KOPT-K1 (cell line): Measurements from ENCODE around the gene SLC25A17.
A peak's percentile ranks its signal among the peaks of the same experiment; 100 is the strongest.

ENCODE experiments used
- H3K27ac ChIP-seq: fragments of 200-600 bp; sonication (generic); 2 replicates; pipeline ENCODE4 v1.5.1; 2016; ENCODE audit warnings: antibody characterized with exemption, mild to moderate bottlenecking, low read depth, low read length; ENCODE audit not compliant: poor library complexity, severe bottlenecking
- H3K36me3 ChIP-seq: fragments of 200-600 bp; sonication (generic); 2 replicates; pipeline ENCODE4 v1.5.1; 2017; ENCODE audit warnings: antibody characterized with exemption, mild to moderate bottlenecking, low read length, moderate library complexity; ENCODE audit not compliant: insufficient read depth
- H3K9me3 ChIP-seq: fragments of 200-600 bp; sonication (generic); 2 replicates; pipeline ENCODE4 v1.5.1; 2017; ENCODE audit warnings: antibody characterized with exemption, low read length, mild to moderate bottlenecking; ENCODE audit not compliant: insufficient read depth, poor library complexity, severe bottlenecking

The SLC25A17 gene

DNA sequence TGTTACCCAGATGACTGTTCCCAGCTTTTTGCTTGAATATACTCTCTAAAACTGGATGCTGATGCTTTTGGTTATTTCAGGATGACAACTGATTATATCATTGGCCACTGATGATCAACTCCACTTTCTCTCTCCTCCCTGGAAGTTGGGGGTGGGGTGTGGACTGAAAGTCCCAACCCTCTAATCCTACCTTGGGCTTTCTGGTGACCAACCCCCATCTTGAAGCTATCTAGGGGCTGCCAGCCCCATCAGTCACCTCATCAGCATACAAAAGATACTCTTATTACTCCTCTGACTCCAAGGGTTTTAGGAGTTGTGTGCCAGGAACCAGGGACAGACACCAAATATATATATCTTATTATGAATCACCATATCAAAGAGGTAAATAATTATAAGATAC is 69.3 kb downstream of the SLC25A17 start:
- H3K9me3 ChIP-seq: peaks cover 16% of the 10 kb centered on the region

DNA sequence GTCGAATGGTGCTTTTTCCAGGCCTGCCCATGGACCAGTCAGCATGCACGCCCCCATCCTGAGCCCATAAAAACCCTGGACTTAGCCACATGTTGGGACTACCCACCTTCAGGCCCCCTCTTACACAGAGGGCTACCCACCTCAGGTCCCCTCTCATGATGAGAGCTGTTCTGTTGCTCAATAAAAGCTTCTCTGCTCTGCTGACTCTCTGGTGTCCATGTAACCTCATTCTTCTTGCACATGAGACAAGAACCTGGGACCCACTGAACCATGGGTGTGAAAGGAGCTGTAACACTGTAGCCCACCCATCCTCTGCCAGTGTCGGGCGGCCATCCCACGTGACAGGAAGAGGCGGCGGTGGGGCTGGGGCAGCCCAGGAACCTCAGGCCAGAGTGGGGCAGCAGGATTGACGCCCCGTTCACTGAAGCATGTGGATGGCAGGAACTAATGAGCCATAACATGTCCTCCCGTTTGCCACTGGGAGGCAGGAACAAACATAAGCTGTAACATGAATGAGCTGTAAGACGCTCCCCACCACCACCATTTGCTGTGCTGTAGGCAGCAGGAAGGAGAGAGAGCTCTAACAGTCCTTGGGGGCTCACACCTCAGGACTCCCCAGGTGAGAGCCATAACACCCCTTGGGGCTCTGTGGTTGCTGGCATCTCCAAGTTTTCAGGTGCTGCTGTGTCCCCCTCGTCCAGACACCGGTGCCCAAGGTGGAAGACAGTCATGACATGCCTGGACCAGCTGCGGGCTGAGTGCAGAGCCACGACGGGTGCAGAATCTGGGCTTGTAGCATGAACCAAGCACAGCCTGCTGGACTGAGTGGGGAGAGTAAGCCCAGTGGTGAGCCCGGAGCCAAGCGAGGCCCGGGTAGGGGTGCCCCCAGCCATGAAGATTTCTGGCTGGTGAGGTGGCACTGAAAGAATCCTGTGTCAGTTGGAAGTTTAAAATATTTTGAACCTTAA is 70.5 kb downstream of the SLC25A17 start:
- H3K36me3 ChIP-seq: no peaks in the 10 kb centered on the region

More for the DNA sequence above, 69.3 kb downstream of the SLC25A17 start:
- Histone ChIP-seq H3K27ac (no peak overlapping the region), H3K36me3 (no peaks in the 10 kb centered on the region)

DNA sequence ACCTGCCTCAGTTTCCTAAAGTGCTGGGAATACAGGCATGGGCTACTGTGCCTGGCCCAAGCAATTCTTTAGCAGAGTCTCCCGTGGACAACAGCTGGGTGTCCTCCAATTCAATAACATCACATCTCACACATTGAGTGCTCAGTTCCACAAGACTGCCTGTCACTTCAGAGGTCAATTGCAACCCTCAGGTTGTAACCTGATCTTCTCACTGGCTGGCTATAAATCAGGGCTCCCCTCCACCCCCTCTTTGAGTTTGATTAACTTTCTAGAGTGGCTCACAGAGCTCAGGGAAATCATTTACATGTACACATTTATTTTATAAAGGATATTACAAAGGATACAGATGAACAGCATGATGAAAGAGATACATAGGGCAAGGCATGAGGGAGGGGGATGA is 71.8 kb downstream of the SLC25A17 start:
- Histone ChIP-seq H3K27ac (no peak overlapping the region), H3K9me3 (peaks cover 16% of the 10 kb centered on the region), H3K36me3 (no peaks in the 10 kb centered on the region)

More for the DNA sequence above, 70.5 kb downstream of the SLC25A17 start:
- Histone ChIP-seq H3K9me3 (peaks cover 16% of the 10 kb centered on the region), H3K27ac (no peak overlapping the region)

DNA sequence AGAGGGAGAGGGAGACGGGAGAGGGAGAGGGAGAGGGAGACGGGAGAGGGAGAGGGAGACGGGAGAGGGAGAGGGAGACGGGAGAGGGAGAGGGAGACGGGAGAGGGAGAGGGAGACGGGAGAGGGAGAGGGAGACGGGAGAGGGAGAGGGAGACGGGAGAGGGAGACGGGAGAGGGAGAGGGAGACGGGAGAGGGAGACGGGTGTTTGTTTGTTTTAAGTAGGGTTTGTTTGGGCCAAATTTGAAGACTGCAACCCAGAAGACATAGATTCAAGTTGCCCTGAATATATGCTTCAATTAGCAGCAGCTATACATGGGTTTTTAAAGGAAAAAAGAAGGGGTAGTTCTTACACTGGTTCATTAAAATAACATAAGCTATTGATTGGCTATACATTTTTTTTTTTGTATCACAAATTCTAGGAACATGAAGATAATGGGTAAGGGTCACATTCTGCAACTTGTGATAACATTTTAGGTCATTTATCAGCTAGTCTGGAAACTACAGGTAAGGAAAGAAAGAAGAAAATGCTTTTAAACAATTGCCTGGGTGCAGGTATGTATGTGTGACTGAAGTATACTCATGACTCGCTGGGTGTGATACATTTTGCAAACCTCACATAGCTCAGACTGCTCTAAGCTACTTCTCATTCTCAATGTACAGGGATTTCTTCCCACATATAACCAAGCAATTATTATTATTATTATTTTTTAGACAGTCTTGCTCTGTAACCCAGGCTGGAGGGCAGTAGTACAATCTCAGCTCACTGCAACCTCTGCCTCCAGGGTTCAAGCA is 72.5 kb downstream of the SLC25A17 start:
- Histone ChIP-seq H3K27ac (no peak overlapping the region), H3K36me3 (no peaks in the 10 kb centered on the region), H3K9me3 (peaks cover 16% of the 10 kb centered on the region)

DNA sequence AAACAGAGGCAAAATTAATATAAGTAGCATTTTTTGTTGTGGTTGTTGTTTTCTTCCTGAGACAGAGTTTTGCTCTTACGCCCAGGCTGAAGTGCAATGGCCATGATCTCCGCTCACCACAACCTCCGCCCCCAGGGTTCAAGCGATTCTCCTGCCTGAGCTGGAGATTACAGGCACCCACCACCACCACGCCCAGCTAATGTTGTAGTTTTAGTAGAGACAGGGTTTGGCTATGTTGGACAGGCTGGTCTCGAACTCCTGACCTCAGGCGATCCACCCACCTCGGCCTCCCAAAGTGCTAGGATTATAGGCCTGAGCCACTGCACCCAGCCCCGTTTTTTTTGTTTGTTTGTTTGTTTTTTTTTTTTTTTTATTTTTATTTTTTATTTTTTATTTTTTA is 75.4 kb downstream of the SLC25A17 start:
- Histone ChIP-seq H3K36me3 (no peaks in the 10 kb centered on the region), H3K27ac (no peak overlapping the region), H3K9me3 (peaks cover 12% of the 10 kb centered on the region)

DNA sequence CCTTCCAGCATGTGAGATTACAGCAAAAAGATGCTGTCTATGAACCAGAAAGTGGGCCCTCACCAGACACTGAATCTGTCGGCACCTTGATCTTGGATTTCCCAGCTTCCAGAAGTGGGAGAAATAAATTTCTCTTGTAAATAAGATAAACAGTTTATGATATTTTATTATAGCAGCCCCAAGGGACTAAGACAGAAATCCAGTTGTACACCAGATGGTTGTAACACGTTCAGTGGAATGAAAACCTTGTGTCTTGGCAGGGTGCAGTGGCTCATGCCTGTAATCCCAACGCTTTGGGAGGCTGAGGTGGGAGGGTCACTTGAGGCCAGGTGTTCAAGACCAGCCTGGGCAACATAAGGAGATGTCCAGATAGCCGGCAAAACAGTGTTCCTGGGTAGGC is 78.0 kb downstream of the SLC25A17 start:
- no peaks in the 10 kb centered on the region for H3K9me3 ChIP-seq
- H3K27ac ChIP-seq: no peak overlapping the region
- H3K36me3 ChIP-seq: no peaks in the 10 kb centered on the region

DNA sequence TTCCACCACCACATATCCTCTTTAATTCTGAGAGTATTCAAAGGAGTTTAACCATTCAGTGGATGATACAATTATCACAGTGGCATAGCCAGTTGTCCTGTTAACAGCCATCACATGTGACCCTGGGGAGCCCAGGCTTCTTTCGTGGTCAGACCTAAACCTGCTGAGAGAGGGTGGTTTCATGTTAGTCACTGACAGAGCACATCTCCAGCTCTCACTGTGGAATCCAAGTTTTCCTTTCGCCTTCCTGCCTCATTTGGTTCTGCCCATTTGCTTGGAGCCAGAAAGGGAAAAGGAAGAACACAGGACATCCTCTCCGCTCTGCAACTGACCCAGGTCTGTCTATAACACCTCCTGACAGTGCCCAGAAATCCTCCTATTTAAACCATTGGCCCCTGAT is 79.4 kb downstream of the SLC25A17 start:
- Histone ChIP-seq H3K9me3 (no peaks in the 10 kb centered on the region), H3K36me3 (no peaks in the 10 kb centered on the region), H3K27ac (no peak overlapping the region)

DNA sequence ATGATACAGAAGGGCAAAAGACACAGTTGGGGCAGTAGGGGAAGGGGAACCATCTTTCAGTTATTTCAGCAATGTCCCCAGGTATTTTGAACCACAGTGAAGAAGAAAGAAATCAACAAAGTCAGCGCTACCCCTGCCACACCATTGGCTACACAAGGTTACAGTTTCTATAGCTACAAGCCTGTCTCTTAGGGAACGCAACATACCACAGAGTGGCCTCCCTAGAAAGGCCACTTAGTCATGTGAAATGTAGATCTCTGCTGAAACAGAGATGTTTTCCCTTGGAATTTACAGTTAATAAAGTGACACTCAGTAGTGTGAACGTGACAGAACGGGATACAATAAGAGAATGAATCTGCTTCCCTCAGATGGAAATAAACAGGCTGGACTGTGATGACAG is 85.2 kb downstream of the SLC25A17 start:
- Histone ChIP-seq H3K9me3 (no peaks in the 10 kb centered on the region), H3K27ac (no peak overlapping the region), H3K36me3 (no peaks in the 10 kb centered on the region)

DNA sequence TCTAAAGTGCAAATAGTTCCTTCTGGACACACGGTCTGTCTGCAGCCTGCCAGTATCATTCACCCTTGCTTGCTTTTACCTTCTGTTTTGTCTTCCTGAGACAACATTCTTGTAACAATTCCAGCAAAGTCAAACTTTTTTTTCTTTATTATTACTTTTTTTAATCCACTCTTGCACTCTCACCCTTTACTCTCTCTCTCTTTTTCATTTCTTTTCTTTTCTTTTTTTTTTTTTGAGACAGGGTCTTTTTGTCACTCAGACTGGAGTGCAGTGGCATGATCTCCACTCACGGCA is 86.2 kb downstream of the SLC25A17 start:
- peak overlapping the region; percentile 96 for H3K27ac ChIP-seq

DNA sequence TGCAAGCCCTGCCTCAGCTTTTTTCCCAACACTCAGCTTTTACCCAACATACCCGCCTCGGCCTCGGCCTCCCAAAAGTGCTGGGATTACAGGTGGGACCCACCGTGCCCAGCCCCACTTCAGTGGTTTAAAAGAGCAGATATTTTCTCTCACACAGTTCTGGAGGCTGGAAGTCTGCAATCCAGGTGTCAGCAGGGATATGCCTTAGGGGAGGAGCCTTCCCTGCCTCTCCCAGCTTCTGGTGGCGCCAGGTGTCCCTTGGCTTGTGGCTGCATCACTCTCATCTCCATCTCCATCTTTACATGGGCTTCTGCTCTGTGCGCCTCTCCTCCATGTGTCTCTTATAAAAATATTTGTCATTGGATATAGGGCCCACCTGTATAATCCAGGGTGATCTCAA is 89.9 kb downstream of the SLC25A17 start:
- no peaks in the 10 kb centered on the region for H3K9me3 ChIP-seq
- H3K27ac ChIP-seq: peak overlapping the region; percentile 96
- no peaks in the 10 kb centered on the region for H3K36me3 ChIP-seq

More for the DNA sequence above, 86.2 kb downstream of the SLC25A17 start:
- H3K36me3 ChIP-seq: no peaks in the 10 kb centered on the region
- H3K9me3 ChIP-seq: no peaks in the 10 kb centered on the region

DNA sequence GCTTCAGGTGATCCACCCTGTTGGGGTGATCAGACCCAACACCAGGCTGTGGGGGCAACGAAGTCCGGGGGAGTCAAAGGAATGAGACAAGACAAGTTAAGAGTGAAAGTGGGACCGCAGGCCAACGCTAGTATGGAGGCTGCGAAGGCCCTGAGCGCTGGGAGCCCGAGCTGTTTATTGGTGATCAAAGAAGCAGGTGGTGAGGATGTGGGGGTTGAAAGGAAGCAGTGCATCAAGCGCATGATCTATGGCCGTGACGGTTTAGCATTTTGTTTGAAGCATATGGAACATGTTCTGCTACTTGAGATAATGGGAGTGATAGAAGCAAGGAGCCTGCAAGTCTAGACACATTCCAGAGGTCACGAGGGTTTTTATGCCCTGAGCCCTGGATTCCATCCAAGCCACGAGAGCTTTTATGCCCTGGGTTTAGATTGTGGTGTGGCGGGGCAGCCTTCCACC is 90.4 kb downstream of the SLC25A17 start:
- peak overlapping the region; percentile 96 for H3K27ac ChIP-seq
- no peaks in the 10 kb centered on the region for H3K9me3 ChIP-seq
- no peaks in the 10 kb centered on the region for H3K36me3 ChIP-seq

DNA sequence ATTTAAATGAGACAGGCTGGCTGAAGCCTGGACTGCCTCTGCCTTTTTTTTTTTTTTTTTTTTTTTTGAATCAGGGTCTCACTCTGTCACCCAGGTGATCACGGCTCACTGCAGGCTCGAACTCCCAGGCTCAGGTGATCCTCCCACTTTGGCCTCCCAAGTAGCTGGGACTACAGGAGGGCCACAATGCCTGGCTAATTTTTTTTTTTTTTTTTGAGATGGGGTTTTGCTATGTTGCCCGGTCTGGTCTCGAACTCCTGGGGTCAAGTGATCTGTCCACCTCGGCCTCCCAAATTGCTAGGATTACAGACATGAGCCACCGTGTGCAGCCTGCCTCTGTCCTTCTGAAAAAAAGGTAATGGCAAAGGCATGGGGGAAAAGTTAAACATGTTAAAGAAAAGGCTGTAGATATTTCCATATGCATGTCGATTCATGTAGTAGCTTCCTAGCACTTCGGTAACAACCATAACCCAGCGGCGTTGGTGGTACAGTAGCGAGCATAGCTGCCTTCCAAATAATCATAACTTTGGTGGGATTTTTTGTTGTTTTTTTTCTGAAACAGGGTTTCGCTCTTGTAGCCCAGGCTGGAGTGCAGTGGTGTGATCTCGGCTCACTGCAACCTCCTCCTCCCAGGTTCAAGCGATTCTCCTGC is 91.1 kb downstream of the SLC25A17 start:
- H3K9me3 ChIP-seq: no peaks in the 10 kb centered on the region
- peak overlapping the region; percentile 96 for H3K27ac ChIP-seq
- no peaks in the 10 kb centered on the region for H3K36me3 ChIP-seq

DNA sequence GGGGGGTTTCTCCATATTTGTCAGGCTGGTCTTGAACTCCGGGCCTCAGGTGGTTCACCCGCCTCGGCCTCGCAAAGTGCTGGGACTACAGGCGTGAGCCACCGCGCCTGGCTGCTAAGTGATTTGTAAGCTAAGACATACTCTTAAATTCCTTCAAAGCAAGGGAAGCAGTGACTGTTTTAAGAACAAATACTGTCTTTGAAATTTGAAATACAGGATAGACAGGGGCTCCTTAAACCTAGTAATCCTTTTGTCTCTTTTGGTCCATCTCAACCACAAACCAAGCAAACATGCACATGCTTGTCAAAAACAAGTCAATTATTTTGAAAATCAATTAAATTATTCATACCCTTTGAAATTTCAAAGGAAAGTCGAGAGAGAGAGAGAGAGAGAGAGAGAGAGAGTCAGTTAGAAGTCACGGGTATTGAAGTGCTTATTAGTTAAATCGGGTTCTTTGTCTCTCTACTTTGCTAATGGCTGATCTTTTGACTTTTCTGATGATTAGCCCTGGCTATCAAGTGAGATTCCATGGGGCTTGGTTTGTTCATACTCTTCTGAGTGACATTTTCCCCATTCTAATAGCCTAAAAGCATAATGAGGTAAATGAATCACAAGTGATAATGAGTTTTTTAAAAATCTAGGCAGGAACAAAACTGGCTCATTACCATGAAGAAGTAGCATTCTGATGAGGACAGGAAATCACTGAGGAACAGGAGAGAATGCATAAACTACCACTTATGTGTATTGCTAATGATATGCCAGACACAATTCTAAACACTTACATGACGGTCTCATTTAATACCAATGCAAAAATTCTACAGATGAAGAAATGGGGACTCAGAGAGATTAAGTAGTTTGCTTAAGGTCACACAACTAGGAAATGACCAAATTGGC is 91.8 kb downstream of the SLC25A17 start:
- Histone ChIP-seq H3K9me3 (no peaks in the 10 kb centered on the region), H3K27ac (peak overlapping the region; percentile 96), H3K36me3 (no peaks in the 10 kb centered on the region)

DNA sequence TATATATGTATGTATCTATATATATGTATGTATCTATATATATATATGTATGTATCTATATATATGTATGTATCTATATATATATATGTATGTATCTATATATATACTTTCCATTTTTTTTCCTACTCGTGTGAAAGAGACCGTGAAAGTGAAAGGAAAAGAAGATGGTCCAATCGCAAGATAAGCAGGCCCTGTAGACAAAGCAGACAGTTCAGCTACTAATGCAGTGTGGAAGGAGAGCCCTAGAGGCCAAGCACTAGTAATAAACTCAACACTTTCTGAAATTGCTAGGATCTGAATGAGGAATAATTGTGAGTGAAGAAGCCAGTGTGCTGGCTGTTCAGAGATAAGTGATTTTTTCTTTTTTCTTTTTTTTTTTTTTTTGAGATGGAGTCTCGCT is 92.6 kb downstream of the SLC25A17 start:
- H3K27ac ChIP-seq: peak overlapping the region; percentile 96
- no peaks in the 10 kb centered on the region for H3K36me3 ChIP-seq
- H3K9me3 ChIP-seq: no peaks in the 10 kb centered on the region
